Ovary (tissue), 9 donors: Measurements from ENCODE around the gene KMO. TPM values are rescaled to one million over a fixed set of nuclear protein-coding genes. Genes with fewer than 3 reads are reported as not detected.
A peak's percentile ranks its signal among the peaks of the same experiment; 100 is the strongest.

Experiments
- DNase-seq, 5 donors: peaks; one replicate each; pipeline ENCODE4 v3.0.0-alpha.2; 2019 to 2020
- H3K27ac ChIP-seq, 2 donors: fragments of 200-600 bp; one replicate each; pipeline versions ENCODE4 v1.5.1 to v1.8.0; 2019 to 2022
- H3K27me3 ChIP-seq: fragments of 200-600 bp; one replicate; pipeline ENCODE4 v1.8.0; 2022
- H3K36me3 ChIP-seq: fragments of 200-600 bp; sonication (generic); one replicate; pipeline ENCODE4 v1.5.1; 2019
- H3K4me1 ChIP-seq: one replicate; pipeline ENCODE4 v1.8.1; 2013; ENCODE audit warnings: mild to moderate bottlenecking, moderate library complexity; ENCODE audit not compliant: insufficient read depth
- H3K4me3 ChIP-seq: fragments of 200-600 bp; sonication (generic); one replicate; pipeline ENCODE4 v1.5.1; 2017
- H3K9me3 ChIP-seq, 2 donors: fragments of 200-600 bp in 1 of 2; sonication (generic) in 1 of 2; one replicate each; pipeline versions ENCODE4 v1.5.1 to v1.8.1; 2013 to 2019; ENCODE audit warnings: mild to moderate bottlenecking in 1 of 2, moderate library complexity in 1 of 2
- EP300 ChIP-seq: sonication (generic); formaldehyde crosslinking; IDR thresholded peaks from one replicate; pipeline ENCODE4 v1.6.1; 2017; ENCODE audit warnings: antibody characterized with exemption
- POLR2A ChIP-seq: fragments of 450-650 bp; IDR thresholded peaks from one replicate; pipeline ENCODE4 v1.6.1; 2017; ENCODE audit warnings: antibody characterized with exemption, mild to moderate bottlenecking, moderate library complexity
- WGBS, 3 donors: extraction: QIAGEN DNeasy Blood & Tissue Kit in 1 of 3; methylation state at CpG; one replicate each; pipeline versions ENCODE4 v1.1.5 to v1.1.7; 2013 to 2017; 5-methylcytosine and 5-hydroxymethylcytosine counted together
- intact Hi-C, 4 donors: fragments of 100-400 bp; cut with DNase I; formaldehyde crosslinking; loops; one replicate each; pipeline versions ENCODE4 v1.11.0 to v1.15.1; 2022 to 2023
- polyA plus RNA-seq, 2 donors: library from polyadenylated mRNA; stranded (reverse); fragments of 200-250 nt in 1 of 2; fragments of 350-450 nt in 1 of 2; fragmentation: Illumina TruSeq in 1 of 2; extraction: RNeasy Lipid Tissue Mini Kit (QIAGEN cat#74804) in 1 of 2; gene quantifications; one replicate each; pipeline ENCODE4 v1.2.3, GENCODE V29; 2013 to 2014
- total RNA-seq, 7 donors: library from RNA; depleted of rRNA in 2 of 7; stranded (reverse); fragments of >200 nt in 2 of 7; fragmentation: NEBNext Ultra II Directional in 3 of 7; extraction: Animal tissue kit (Norgen Biotek cat#: 25700) in 3 of 7; gene quantifications; one replicate each; pipeline versions ENCODE4 v1.1.0 to v1.2.4, GENCODE V29; 2016 to 2023
- TF ChIP-seq, protein P1 (sequence below), 3 donors: fragments of 450-650 bp in 2 of 3; fragments of 200-600 bp in 1 of 3; IDR thresholded peaks; one replicate each; pipeline versions ENCODE4 v1.5.1 to v1.8.0; 2016 to 2022; ENCODE audit warnings: antibody characterized with exemption in 3 of 3, mild to moderate bottlenecking in 1 of 3
- donor health status: DM: no; HTN: no; CAD: no; lungs with moderate emphysema.
- donor health status: DM: no; HTN: no; CAD: no.
- donor health status: Bipolar disorder and iron deficiency.
- donor health status: DM: yes; HTN: yes; CAD: no.
- donor health status: DM: no; HTN: no; CAD: no.
- donor health status: DM: yes; HTN: yes; CAD: no.

KMO gene
- total and polyA plus RNA-seq, 9 donors, result 0.12 to 2.0 (median 0.43) TPM; not detected in 1

DNA sequence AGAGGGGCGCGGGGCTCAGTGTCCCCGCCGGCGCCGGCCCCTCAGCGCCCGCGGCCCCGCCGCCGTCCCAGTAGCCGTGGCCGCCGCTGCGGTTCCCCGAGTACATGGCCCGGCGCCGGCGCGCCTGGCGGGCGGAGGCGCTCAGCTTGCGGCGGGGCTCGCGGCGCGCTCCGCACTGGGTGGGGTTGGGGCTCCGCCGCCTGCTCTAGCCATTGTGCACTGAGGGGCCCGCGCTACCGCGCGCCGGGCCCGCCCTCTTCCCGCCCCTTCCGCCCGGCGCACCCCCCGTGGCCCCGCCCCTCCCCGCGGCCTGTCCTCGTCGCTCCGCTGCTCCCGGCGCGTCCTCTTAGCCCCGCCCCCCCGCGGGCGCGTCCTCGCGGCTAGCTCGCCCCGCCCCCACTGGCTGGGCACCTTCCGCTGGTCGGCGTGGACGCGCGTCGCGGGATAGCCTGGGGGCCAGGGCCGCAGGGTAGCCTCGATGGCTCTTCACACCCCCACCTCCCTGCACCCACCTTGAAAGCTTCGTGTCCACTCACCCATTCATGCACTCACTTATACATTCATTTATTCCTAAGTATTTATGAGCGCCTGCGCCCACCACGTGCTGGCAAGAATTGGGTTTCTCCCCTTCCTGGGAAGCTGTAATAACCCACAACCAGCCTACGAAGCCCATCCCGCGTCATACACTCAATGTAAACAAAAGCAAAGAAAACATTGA is 108.1 kb downstream of the KMO start, which contains the start of the genes CHML and OPN3:
Gene CHML, minus strand, starts transcription at position 221 of the 718 bp plus-strand sequence. CDS start 4,603 bp downstream, outside the sequence.
Gene OPN3, minus strand, starts transcription at position 221 of the 718 bp plus-strand sequence. Its CDS starts 115 bp downstream, at position 106.
- H3K27me3 ChIP-seq, result no peaks in the 10 kb centered on the region
- peaks cover 6% of the 10 kb centered on the region for H3K4me1 ChIP-seq
- WGBS, 3 donors, result 4 to 18% (median 14%) methylated on average over 17 to 80 of the region's 81 CpGs
- H3K27ac ChIP-seq, result peak within 1 kb of the TSS; percentile 58 to 85
- intact Hi-C loops, result no loop called here
- H3K9me3 ChIP-seq, result no peaks in the 10 kb centered on the region
- peak; percentile 94 to 97 (median 97) for DNase-seq
- TF ChIP-seq, protein P1, sequence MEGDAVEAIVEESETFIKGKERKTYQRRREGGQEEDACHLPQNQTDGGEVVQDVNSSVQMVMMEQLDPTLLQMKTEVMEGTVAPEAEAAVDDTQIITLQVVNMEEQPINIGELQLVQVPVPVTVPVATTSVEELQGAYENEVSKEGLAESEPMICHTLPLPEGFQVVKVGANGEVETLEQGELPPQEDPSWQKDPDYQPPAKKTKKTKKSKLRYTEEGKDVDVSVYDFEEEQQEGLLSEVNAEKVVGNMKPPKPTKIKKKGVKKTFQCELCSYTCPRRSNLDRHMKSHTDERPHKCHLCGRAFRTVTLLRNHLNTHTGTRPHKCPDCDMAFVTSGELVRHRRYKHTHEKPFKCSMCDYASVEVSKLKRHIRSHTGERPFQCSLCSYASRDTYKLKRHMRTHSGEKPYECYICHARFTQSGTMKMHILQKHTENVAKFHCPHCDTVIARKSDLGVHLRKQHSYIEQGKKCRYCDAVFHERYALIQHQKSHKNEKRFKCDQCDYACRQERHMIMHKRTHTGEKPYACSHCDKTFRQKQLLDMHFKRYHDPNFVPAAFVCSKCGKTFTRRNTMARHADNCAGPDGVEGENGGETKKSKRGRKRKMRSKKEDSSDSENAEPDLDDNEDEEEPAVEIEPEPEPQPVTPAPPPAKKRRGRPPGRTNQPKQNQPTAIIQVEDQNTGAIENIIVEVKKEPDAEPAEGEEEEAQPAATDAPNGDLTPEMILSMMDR (IDR thresholded peaks at IDR 0.05), result no peak
- TF ChIP-seq EP300 (no peak), POLR2A (peak; percentile 63)
- no peaks in the 10 kb centered on the region for H3K36me3 ChIP-seq
- H3K4me3 ChIP-seq, result peak within 1 kb of the TSS; percentile 91

DNA sequence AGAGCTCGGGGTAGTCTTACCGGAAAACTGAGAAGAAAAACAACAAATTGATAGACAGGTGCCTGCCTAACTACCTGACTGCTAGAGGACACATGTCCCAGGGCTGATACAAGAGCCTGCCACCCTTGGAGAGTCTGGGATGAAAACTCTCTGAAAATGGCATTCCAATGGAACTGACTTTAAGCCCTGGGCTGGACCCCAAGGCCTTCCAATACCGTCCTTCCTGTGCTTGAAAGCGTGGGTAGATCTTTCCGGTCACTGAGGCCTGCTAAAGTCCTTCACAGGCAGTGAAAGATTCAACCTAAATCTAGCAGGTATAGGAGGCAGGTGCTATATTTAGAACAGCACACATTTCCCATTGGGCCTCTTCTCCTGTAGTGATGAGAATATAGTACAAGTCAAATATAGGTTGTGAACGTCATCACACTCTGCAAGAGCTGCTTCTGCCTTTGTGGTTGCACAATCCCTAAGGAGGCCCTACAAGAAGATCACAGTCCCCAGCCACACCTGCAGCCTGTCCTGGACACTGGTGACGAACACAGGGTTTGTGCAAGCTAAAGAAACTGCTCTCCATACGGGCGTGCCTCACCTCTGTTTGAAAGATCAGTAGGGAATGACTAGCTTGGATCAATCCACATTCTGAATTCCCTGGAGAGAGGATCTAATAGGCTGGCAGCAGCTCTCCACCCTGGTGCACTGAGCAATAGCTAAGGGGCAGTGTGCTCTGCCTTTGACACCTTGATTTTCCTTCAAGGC is 108.9 kb downstream of the KMO start:
- Histone ChIP-seq H3K27me3 (no peaks in the 10 kb centered on the region), H3K4me3 (no peak overlapping the region), H3K27ac (peak overlapping the region in 1 of 2 donors; percentile 70), H3K9me3 (no peaks in the 10 kb centered on the region), H3K36me3 (no peaks in the 10 kb centered on the region), H3K4me1 (peaks cover 6% of the 10 kb centered on the region)
- TF ChIP-seq EP300 (no peak), POLR2A (no peak)
- TF ChIP-seq, protein P1 (IDR thresholded peaks at IDR 0.05), result no peak
- intact Hi-C loops, result no loop called here
- DNase-seq, result peak in 1 of 5 donors; percentile 22
- WGBS, 3 donors, result 93 to 97% (median 96%) methylated on average over 9 of the region's 9 CpGs

- H3K27me3 ChIP-seq, result no peaks in the 10 kb centered on the region
- H3K4me3 ChIP-seq, result no peak overlapping the region
- TF ChIP-seq, protein P1 (IDR thresholded peaks at IDR 0.05), result no peak
- TF ChIP-seq POLR2A (no peak), EP300 (no peak)
- WGBS, 3 donors, result 51 to 68% (median 58%) methylated on average over 12 of the region's 12 CpGs
- intact Hi-C loops, result no loop called here
- no peak for DNase-seq
- H3K9me3 ChIP-seq, result no peaks in the 10 kb centered on the region
- no peak overlapping the region for H3K27ac ChIP-seq
- H3K36me3 ChIP-seq, result no peaks in the 10 kb centered on the region
- peaks cover 6% of the 10 kb centered on the region for H3K4me1 ChIP-seq
Observed at GRCh38 chr1:241641773-241642592, 109.8 kb downstream of the KMO start.

DNA sequence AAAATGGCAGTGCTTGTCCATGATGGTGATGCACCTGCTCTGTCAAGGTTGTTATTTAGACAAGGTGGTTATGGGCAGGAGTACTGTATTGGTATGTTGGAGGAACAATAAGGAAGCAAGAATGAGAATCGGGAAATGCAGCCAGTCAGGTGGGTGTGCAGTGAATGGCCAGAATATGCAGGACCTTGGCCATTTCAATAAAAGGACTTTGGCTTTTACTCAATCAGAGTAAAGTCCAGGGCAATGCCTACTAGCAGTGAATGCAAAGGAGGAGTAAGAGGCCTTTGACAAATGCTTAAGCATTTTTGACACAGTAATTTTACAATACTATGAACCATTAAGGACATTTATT is 110.4 kb downstream of the KMO start:
- H3K36me3 ChIP-seq, result no peaks in the 10 kb centered on the region
- WGBS, 3 donors, result 92 to 96% (median 94%) methylated on average over 1 of the region's 1 CpG
- H3K9me3 ChIP-seq, result no peaks in the 10 kb centered on the region
- no peak for TF ChIP-seq EP300
- TF ChIP-seq, protein P1 (IDR thresholded peaks at IDR 0.05), result no peak
- TF ChIP-seq POLR2A, result no peak
- H3K4me3 ChIP-seq, result no peak overlapping the region
- H3K27me3 ChIP-seq, result no peaks in the 10 kb centered on the region
- no peak overlapping the region for H3K27ac ChIP-seq
- intact Hi-C loops, result no loop called here
- H3K4me1 ChIP-seq, result peaks cover 2% of the 10 kb centered on the region
- DNase-seq, result no peak
